ENCODE measurements around the gene SNRNP40.
"Not testable (repeated sequence)": the region's sequence is repeated elsewhere in the genome, so short reads cannot be mapped to it uniquely, and the experiment has no call there.

SNRNP40 gene
- total RNA-seq: 32.4 to 42.1 reads per million in 2 donors

DNA sequence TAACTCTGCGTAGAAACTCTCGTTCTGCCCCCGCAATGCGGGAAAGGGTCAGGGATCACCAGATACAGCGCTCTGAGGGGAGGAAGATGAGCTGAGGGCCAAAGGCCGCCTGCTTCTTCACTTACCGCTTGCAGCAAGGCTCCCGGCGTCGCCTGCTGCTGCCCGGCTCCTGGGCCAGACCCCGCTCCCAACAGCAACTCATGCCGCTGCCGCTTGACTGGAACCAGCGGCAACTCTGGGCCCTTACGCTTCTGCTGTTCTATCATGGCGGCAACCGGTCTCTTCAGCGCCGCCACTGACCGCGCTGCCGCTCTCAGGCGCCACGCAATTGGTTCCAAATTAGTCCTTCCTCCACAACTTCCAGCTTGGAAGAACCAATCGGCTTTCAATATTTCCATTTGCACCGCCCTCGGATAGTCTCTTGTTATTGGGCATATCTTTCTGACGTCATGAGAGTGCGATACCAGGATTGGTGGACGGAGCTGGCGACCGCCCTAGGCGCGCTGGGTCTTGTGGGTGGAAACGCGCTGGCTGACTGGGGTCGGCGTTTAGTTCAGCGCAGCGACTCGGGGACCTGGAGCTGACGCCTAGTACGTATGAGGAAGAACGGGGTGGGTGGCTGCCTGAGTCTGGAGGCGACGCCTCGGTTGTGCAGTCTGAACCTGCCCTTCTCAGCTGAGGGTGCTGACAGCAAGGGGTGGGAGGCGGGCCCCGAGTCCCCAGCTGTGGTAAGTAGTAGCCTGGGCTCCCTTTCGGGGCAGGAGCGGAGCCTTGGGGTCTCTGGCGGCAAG lies at the start of gene SNRNP40, which contains the start of gene ZCCHC17:
Gene SNRNP40 (minus strand): TSS at position 303 of the 791 bp plus-strand sequence. CDS start 37 bp downstream, at position 266.
Gene ZCCHC17 (plus strand): TSS at position 547 of the 791 bp plus-strand sequence. CDS start 13,067 bp downstream, outside the sequence.
- peak; percentile 82 to 99 (median 92) for DNase-seq

GRCh38 chr1:31345635-31346034 lies 49.0 kb upstream of the SNRNP40 start:
- no peak for DNase-seq

DNA sequence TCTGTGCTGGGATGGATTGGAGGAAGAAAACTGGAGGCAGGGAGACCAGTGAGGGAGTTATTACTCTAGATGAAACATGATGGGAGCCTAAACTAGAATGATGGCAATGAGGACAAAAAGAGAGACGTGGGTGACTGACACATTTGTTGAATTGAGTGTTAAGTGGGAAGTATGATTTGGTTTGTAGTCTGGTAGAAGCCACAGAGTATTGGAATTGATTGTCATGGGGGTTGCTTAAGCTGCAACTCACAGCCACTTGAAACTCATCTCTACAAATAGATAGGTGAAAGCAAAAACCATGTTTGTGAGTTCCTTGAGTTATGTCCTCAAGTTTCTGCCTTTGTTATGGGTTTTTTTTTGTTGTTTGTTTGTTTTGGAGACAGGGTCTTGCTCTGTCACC lies 47.9 kb upstream of the SNRNP40 start:
- DNase-seq: no peak

DNA sequence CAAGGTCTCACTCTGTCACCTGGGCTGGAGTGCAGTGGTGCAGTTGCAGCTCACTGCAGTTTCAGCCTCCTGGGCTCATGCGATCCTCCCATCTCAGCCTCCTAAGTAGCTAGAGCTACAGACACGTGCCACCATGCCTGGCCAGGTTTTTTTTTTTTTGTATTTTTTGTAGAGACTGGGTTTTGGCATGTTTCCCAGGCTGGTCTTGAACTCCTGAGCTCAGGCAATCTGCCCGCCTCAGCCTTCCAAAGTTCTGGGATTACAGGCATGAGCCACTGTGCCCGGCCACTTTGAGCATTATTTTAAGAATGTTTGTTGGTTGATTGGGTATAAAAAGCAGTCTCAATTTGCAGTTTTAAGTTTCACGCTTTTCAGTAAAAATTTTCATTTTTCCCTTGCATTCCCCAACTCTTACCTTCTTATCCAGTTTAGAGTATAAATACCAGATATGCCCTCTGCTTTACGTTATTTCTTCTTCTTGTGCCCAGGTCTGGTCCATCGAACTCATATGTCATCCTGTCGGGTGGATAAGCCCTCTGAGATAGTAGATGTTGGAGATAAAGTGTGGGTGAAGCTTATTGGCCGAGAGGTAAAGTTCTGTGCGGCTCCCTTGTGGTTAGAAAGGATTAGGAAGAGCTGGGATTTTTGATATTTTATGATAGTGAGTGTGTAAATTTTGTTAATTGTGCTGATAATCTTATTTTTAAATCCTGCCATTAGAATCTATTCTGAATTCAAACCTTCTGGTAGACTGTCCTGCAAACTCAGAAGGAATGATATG lies 40.3 kb upstream of the SNRNP40 start:
- no peak for DNase-seq

DNA sequence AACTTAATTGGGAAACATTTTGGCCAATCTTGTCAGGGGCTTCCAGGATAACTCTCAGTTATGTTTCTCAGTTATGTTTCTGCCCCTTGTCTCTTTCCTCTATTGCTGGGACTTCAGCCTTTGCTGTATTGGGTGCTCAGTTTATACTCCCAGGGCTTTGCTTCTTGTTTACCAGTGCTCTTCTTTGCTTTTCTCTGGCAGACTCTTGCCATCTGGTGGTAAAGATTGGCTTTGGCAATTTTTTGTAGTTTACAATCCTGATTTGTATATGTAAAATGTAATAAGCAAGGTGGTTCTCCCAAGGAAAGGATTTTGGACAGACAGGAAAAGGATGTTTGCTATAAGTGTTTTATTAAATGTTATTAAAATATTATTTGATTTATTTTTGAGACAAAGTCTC lies 38.4 kb upstream of the SNRNP40 start:
- peak in 1 of 5 experiments; percentile 36 for DNase-seq

DNA sequence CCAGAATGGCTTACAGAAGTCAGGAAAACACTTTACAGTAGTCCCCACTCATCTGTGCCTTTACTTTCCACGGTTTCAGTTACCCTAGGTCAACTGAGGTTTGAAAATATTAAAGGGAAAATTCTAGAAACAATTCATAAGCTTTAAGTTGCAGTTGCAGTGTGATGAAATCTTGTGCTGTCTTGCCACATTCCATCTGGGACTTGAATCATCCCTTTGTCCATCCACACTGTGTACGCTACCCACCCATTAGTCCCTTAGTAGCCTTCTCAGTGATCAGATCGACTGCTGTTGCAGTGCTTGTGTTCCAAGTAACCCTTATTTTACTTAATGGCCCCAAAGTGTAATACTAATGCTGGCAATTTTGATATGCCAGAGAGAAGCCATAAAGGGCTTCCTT lies 30.8 kb upstream of the SNRNP40 start:
- DNase-seq: no peak

- DNase-seq: no peak
Measured at GRCh38 chr1:31326461-31326860, 29.9 kb upstream of the SNRNP40 start.

DNA sequence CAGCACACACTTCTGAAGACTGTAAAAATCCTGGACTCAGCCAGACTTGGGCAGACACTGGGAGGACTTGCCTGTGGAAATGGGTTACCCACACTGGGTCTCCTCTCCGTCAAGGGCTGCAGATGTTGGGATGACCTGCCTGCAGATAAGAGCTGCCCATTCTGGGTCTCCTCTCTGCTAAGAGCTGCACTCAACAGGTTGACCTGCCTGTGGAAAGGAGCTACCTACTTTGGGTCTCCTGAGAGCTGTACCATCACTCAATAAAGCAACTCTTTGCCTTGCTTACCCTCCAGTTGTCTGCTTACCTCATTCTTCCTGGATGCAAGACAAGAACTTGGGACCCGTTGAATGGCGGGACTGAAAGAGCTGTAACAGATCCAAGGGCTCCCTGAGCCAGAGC lies 28.4 kb upstream of the SNRNP40 start:
- DNase-seq: no peak

DNA sequence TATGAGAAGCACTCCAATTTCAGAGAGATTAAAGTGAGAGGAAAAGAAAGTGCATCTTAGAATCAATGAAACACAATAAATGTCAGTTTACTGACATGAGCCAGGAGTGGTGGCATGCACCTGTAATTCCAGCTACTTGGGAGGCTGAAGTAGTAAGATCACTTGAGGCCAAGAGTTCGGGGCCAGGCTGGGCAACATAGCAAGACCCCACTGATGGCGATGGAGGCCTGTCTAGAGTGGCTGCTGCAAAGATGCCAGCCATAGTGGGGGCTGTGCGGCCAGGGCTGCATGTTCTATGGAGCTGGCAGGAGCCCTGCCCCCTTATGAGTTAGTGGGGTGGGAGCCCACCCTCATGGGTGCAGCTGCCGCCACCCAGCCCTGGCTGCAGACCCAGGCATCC lies 27.5 kb upstream of the SNRNP40 start:
- DNase-seq: no peak

DNA sequence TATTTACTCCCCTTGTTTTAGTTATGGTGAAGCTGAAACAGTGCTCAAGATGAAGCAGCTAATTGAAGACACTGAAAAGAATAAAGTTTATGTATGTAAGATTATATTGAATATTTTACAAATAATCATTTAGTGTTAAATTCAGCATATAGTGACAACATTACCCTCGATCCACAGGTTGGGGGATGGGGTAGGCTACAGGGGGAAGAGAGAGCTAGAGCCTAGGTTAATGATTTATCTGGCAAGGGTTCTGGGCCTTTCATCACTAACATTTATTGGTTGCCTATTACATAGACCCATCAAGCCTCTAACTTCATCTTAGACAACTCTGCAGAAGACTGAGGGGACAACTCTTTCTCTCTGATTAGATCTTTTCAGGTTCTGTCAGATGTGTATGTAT lies 21.6 kb upstream of the SNRNP40 start:
- DNase-seq: no peak

- no peak for DNase-seq
Measured at GRCh38 chr1:31315902-31316301, 19.3 kb upstream of the SNRNP40 start.

GRCh38 chr1:31310198-31310597 lies 13.6 kb upstream of the SNRNP40 start:
- no peak for DNase-seq

DNA sequence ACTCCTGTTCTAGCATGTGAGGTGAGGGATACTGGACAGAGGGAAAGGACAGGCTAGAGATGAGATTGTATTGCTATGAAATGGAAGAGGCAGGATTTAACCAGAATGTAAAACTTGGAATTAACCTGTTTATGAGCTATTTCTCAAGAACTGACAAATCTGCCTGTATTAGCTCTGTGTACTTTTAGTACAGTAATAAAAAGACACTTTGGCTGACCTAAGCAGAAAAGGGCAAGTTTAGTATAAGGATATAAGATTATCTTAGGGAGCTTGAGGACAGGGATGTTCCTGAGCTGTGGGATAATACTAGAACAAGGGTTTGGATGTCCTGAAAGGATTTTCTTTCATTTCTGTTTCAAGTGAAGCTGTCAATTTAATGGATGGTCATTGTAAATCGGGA lies 11.4 kb upstream of the SNRNP40 start:
- no peak for DNase-seq

- DNase-seq: no peak
Measured at GRCh38 chr1:31306278-31306677, 9.7 kb upstream of the SNRNP40 start.

DNA sequence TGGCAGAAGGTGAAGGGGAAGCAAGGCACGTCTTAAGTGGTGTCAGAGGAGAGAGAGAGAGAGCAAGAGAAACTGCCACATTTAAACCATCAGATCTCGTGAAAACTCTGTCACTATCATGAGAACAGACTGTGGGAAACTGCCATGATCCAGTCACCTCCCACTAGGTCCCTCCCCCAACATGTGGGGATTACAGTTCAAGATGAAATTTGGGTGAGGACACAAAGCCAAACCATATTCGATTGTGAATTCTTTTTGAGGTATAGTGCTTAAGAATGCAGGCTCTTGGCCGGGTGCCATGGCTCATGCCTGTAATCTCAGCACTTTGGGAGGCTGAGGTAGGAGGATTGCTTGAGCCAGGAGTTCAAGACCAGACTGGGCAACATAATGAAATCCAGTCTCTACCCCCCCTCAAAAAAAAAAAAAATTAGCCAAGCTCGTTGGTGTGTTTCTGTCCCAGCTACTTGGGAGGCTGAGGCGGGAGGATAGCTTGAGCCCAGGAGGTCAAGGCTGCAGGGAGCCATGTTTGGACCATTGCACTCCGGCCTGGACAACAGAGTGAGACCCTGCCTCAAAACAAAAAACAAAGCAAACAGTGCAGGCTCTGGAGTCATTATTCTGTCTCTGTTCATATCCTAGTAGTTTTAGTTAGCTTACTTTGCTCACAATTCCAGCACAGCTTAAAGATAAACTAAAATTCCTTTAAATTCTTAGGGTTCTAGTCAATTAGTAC lies 6.3 kb upstream of the SNRNP40 start:
- no peak for DNase-seq

- peak in 1 of 5 experiments; percentile 3 for DNase-seq
Measured at GRCh38 chr1:31300193-31300592, 3.6 kb upstream of the SNRNP40 start.

GRCh38 chr1:31299365-31299764 lies 2.8 kb upstream of the SNRNP40 start:
- no peak for DNase-seq

DNA sequence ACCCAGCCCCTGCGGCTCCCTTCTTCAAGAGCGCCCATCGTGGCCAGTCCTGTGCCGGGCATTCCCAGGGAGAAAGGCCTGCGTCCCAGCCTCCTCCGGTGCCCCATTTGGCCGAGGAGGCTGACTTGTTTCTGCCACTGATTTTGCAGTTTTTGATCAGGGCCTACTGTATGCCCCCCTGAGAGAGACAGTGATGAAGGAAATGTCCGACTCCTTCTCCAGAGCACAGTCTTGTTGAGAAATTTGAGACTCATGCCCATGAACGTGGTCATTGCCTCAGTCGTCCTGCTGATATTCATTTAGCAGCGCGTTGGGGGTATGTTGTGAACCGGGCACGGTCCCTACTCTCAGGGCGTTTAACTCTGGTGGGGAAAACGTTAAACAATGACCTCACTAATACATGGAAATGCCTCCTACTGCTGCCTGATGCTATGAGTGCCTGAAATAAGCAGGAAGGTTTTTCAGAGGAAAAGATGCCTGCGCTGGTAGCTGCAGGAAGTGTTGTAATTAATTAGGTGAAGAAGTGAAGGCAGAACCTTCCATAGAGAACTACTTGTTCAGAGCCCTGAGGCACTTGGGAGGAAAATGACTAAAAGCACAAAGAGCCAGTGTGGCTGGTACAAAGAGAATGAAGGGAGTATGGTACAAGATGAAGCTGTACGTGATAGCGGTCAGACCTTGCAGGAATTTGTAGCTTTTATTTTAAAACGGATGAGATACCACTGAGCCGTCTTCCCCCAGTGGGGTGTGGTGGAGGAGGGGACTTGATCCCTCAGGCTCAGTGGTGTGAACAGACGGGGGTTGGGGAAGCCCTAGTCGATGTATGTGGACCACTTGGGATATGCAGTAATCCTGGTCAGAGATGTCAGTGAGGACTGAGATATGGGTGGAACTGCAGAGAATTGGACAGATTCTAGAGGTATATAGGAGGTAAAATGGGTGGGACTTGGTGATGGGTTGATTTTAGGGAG lies 974 bp upstream of the SNRNP40 start:
- DNase-seq: peak in 1 of 5 experiments; percentile 16

DNA sequence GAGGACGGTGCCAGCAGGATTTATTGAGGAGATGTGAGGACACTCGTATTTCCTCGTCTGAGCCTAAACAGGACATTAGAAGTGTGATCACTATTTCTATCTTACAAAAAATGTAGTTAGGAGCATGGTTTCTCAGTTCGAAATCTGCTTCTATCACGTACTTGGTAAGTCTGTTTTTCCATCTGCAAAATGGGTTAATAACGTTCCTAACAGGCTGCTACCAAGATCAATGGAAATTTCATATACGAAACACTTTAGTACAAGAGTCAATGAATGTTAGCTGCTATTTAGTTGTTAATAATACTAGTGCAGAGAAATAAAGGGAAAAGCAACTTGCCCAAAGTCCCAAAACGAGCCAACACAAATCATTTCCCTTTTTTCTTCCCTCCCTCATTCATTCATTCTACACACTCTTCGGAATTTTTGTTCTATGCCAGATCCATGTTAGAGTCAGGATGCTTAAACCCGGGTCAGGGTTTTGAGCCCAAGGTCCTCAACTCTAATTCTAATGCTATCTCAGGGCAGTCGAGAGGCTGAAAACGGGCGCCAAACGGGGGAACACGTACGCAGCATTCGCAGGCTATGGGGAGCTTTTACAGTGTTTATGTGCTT lies 608 bp downstream of the SNRNP40 start:
- no peak for DNase-seq

DNA sequence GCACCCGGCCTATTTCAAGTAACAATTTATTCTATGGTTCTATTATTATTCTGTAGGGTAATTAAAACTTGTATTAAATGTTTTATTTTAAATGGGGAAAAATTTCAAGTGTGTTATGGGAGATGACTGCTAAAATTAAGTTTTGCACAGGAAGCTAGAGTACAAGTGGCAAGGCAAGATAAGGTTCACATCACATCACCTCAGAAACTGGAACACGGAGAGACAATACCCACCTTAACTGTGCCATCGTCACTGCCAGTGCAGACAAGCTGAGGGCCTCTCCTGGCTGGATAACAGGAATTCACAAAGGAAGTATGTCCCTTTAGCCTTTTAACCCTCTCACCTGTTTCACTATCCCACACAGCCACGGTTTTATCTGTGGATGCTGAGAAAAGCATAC lies 7.6 kb downstream of the SNRNP40 start:
- no peak for DNase-seq

DNA sequence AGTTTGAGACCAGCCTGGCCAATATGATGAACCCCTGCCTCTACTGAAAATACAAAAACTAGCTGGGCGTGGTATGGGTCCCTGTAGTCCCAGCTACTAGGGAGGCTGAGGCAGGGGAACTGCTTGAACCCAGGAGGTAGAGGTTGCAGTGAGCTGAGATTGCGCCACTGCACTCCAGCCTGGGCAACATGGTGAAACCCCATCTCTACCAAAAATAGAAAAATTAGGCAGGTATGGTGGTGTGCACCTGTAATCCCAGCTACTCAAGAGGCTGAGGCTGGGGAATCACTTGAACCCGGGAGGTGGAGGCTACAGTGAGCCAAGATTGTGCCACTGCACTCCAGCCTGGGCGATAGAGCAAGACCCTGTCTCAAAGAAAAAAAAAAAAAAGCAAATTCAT lies 8.8 kb downstream of the SNRNP40 start:
- not testable (repeated sequence) for DNase-seq

Data from T-helper 2 cell (primary cell).